GM21723 (cell line): Measurements from ENCODE around the gene KCNJ18.
"Not testable (repeated sequence)": the region's sequence is repeated elsewhere in the genome, so short reads cannot be mapped to it uniquely, and the experiment has no call there.

Source experiments
- ATAC-seq: cut with Tn5 transposase; IDR thresholded peaks from one replicate; pipeline ENCODE4 v1.9.1; 2021; ENCODE audit warnings: mild to moderate bottlenecking, moderate library complexity; ENCODE audit not compliant: unreplicated experiment

KCNJ18 gene

GRCh38 chr17:21751111-21751510 lies 58.8 kb downstream of the KCNJ18 start:
- not testable (repeated sequence) for ATAC-seq
